ENCODE data around the gene TTC16.

DNA sequence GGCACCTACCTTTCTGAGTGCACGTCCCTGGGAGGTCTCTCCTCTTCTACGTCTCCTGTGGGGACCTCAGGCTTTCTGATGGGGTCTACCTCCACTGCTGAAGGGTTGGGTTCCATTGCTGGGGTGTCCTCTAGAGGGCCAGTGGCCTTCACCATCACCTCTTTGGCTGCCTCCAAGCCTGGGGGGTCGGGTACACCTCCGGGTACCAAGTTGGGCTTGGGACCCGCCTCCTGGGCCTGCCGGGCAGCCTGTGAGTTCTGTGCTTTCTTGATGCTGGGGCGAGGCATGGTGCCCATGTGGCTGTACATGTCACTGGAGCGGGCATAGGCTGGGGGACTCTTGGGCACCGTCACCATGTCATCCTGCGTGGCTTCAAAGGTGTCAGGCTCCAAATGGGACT is 58.1 kb downstream of the TTC16 start:
- no peak for TF ChIP-seq EZH2 (IDR thresholded peaks at IDR 0.05; ENCODE audit: insufficient read depth, low read length)
- TF ChIP-seq, protein P1, sequence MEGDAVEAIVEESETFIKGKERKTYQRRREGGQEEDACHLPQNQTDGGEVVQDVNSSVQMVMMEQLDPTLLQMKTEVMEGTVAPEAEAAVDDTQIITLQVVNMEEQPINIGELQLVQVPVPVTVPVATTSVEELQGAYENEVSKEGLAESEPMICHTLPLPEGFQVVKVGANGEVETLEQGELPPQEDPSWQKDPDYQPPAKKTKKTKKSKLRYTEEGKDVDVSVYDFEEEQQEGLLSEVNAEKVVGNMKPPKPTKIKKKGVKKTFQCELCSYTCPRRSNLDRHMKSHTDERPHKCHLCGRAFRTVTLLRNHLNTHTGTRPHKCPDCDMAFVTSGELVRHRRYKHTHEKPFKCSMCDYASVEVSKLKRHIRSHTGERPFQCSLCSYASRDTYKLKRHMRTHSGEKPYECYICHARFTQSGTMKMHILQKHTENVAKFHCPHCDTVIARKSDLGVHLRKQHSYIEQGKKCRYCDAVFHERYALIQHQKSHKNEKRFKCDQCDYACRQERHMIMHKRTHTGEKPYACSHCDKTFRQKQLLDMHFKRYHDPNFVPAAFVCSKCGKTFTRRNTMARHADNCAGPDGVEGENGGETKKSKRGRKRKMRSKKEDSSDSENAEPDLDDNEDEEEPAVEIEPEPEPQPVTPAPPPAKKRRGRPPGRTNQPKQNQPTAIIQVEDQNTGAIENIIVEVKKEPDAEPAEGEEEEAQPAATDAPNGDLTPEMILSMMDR (IDR thresholded peaks at IDR 0.05; ENCODE audit: insufficient read depth, low read depth, low read length), result no peak
